T-cell (primary cell): Measurements from ENCODE around the gene CNTN2. TPM values are rescaled to one million over a fixed set of nuclear protein-coding genes. Genes with fewer than 3 reads are reported as not detected.

Experiments used
- ATAC-seq, 4 experiments: fragments of 200-7000 bp in 3 of 4; fragments of 150-1000 bp in 1 of 4; cut with Tn5 transposase; replicated peaks in 1 of 4; 1 replicate in 3 of 4; 2 replicates in 1 of 4; pipeline ENCODE4 v1.10.0; 2021; ENCODE audit warnings: moderate library complexity in 3 of 4, mild to moderate bottlenecking in 2 of 4, moderate number of reproducible peaks in 1 of 4
- CTCF ChIA-PET, 2 donors: fragments of 300-600 bp; sonication (Branson Sonifier 250); formaldehyde crosslinking; loops; one replicate each; lab custom pipeline; 2022; ENCODE audit warnings: antibody characterized with exemption in 2 of 2; lab: Charles Lee
- POLR2A ChIA-PET, 2 donors: fragments of 300-600 bp; sonication (Branson Sonifier 250); formaldehyde crosslinking; loops; one replicate each; lab custom pipeline; 2022; ENCODE audit warnings: antibody characterized with exemption in 2 of 2; lab: Charles Lee
- DNase-seq, 35 experiments: peaks; one replicate each; pipeline versions ENCODE4 v3.0.0 to v3.0.0-alpha.2; 2013 to 2023
- H3K27ac ChIP-seq: one replicate; pipeline ENCODE4 v1.5.1; 2013; ENCODE audit warnings: low read length
- H3K27me3 ChIP-seq, 2 experiments: replicated peaks in 1 of 2; 1 replicate in 1 of 2; 2 replicates in 1 of 2; pipeline versions ENCODE4 v1.6.1 to v1.7.0; 2013; ENCODE audit warnings: low read length in 1 of 2, mixed read lengths in 1 of 2; ENCODE audit not compliant: control insufficient read depth in 2 of 2, insufficient read depth in 2 of 2; ENCODE audit errors: extremely low read depth in 1 of 2
- H3K36me3 ChIP-seq, 2 donors: 1 replicate in 1 of 2; 2 replicates in 1 of 2; pipeline versions ENCODE4 v1.6.1 to v1.7.0; 2013; ENCODE audit warnings: low read length in 1 of 2; ENCODE audit not compliant: control insufficient read depth in 2 of 2, insufficient read depth in 1 of 2; ENCODE audit errors: extremely low read depth in 1 of 2
- H3K4me1 ChIP-seq, 2 experiments: 1 replicate in 1 of 2; 2 replicates in 1 of 2; pipeline versions ENCODE4 v1.6.1 to v1.7.0; 2013; ENCODE audit warnings: low read length in 2 of 2, mixed read lengths in 1 of 2; ENCODE audit not compliant: insufficient read depth in 2 of 2, control insufficient read depth in 1 of 2; ENCODE audit errors: extremely low read depth in 1 of 2
- H3K4me3 ChIP-seq, 2 donors: 1 replicate in 1 of 2; 2 replicates in 1 of 2; pipeline versions ENCODE4 v1.5.1 to v1.7.0; 2013; ENCODE audit warnings: mild to moderate bottlenecking in 2 of 2, low read length in 1 of 2, moderate library complexity in 1 of 2; ENCODE audit not compliant: control insufficient read depth in 1 of 2; ENCODE audit errors: extremely low read depth in 1 of 2
- H3K9me3 ChIP-seq: 2 replicates; pipeline ENCODE4 v1.7.0; 2013
- H3K27ac Mint-ChIP-seq, 2 donors: one replicate each; pipeline ENCODE4 v1.8.0; 2020 to 2021; ENCODE audit warnings: mild to moderate bottlenecking in 2 of 2, mixed read lengths in 2 of 2
- H3K27me3 Mint-ChIP-seq, 2 donors: one replicate each; pipeline ENCODE4 v1.8.0; 2021 to 2022; ENCODE audit warnings: mixed read lengths in 2 of 2
- H3K36me3 Mint-ChIP-seq: one replicate; pipeline ENCODE4 v1.8.0; 2021; ENCODE audit warnings: mixed read lengths
- H3K4me1 Mint-ChIP-seq, 3 donors: one replicate each; pipeline ENCODE4 v1.8.0; 2020 to 2022; ENCODE audit warnings: mixed read lengths in 3 of 3, mild to moderate bottlenecking in 1 of 3
- H3K4me3 Mint-ChIP-seq, 3 donors: one replicate each; pipeline ENCODE4 v1.8.0; 2020 to 2022; ENCODE audit warnings: mild to moderate bottlenecking in 3 of 3, mixed read lengths in 3 of 3, moderate library complexity in 3 of 3
- H3K9me3 Mint-ChIP-seq, 3 donors: one replicate each; pipeline ENCODE4 v1.8.0; 2020 to 2022; ENCODE audit warnings: mixed read lengths in 3 of 3
- WGBS: methylation state at CpG from one replicate; pipeline ENCODE4 v1.1.5; 2013; ENCODE audit warnings: missing lambda C conversion rate; ENCODE audit not compliant: insufficient coverage; 5-methylcytosine and 5-hydroxymethylcytosine counted together
- total RNA-seq, 35 experiments: library from RNA in 6 of 35; stranded (reverse) in 6 of 35; fragments of 120-200 nt in 1 of 35; gene quantifications; one replicate each; pipeline versions ENCODE4 v1.2.1 to v1.2.4 and lab custom pipeline; 2013 to 2026

The CNTN2 gene
- total RNA-seq (not detected), total RNA-seq (lab: John Stamatoyannopoulos, UW) (0 to 0.09 (median 0) reads per million in 29 experiments)
- total RNA-seq (2013): not detected

DNA sequence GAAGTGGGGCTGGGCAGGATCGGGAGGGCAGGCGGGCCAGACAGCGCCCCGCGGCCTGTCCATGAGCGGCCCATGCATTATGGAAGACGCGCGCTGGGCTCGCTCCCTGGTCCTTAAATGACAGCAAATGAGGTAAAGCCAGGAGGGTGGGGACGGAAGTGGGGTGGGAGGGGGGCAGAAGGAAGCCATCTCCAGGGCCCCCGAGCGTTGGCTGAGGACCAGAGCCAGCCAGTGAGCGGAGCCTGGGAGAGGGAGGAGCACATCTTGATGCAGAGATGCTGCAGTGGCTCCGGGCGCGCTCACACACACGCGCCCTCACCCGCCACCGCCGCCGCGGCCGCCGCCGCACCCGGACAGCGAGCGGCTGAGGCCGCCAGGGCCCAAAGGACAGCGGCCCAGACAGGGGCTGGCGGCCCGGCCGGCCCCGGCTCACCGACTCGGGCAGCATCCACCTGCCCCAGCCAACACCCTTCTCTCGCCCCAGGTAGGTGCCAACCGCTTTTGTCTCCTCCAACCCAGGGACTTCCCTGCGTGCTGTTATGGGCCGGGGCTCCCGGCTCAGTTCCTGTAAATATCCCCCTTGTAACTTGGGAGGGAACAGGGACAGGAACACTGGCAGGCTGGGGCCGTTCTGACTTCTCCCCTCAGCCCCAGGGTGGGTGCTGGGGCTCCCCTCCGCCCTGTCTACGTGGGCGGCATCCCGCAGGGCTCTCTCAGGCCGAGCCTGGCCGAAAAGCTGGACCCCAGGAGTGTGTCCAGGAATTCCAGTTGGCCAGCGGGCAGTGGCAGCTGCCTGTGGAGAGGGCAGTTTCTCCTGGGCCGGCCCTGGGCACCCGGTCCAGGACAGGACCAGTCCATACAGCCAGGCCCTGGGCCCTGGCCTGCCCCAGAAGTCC is at the start of gene CNTN2:
TSS of gene CNTN2 (plus strand) at position 302 of the 896 bp plus-strand sequence. CDS start 9,974 bp downstream, outside the sequence.
- H3K27ac ChIP-seq: no peak within 1 kb of the TSS
- CTCF ChIA-PET: no interaction called here
- H3K27me3 Mint-ChIP-seq: peaks cover 36 to 66% of the 10 kb centered on the region in 2 donors

GRCh38 chr1:204994086-204994862 is 48.7 kb upstream of the CNTN2 start:
- Histone ChIP-seq H3K9me3 (no peaks in the 10 kb centered on the region), H3K27ac (no peak overlapping the region), H3K4me3 (no peak overlapping the region), H3K4me1 (peaks cover 0 to 12% of the 10 kb centered on the region in 2 experiments), H3K27me3 (peaks cover 0 to 23% of the 10 kb centered on the region in 2 experiments), H3K36me3 (no peaks in the 10 kb centered on the region)
- no peaks in the 10 kb centered on the region for H3K36me3 Mint-ChIP-seq
- H3K27ac Mint-ChIP-seq: no peak overlapping the region
- no peak for DNase-seq
- peaks cover 11 to 15% (median 13%) of the 10 kb centered on the region in 3 donors for H3K4me1 Mint-ChIP-seq
- no peak overlapping the region for H3K4me3 Mint-ChIP-seq
- ChIA-PET POLR2A (no interaction called here), CTCF (no interaction called here)
- WGBS: 91% methylated on average over 5 of the region's 10 CpGs
- ATAC-seq: no peak
- peaks cover under 1 to 8% of the 10 kb centered on the region in 2 donors for H3K27me3 Mint-ChIP-seq
- H3K9me3 Mint-ChIP-seq: no peaks in the 10 kb centered on the region

More for the DNA sequence above, at the start of gene CNTN2:
- no peaks in the 10 kb centered on the region for H3K36me3 Mint-ChIP-seq
- H3K9me3 ChIP-seq: no peaks in the 10 kb centered on the region
- no peaks in the 10 kb centered on the region for H3K4me1 Mint-ChIP-seq
- H3K36me3 ChIP-seq: no peaks in the 10 kb centered on the region
- H3K4me3 ChIP-seq: no peak within 1 kb of the TSS
- no peaks in the 10 kb centered on the region for H3K9me3 Mint-ChIP-seq
- DNase-seq (no peak), ATAC-seq (no peak)
- no peak within 1 kb of the TSS for H3K4me3 Mint-ChIP-seq
- POLR2A ChIA-PET: no interaction called here
- H3K27me3 ChIP-seq: peaks cover 5 to 68% of the 10 kb centered on the region in 2 experiments
- peaks cover 0 to 2% of the 10 kb centered on the region in 2 experiments for H3K4me1 ChIP-seq
- 18% methylated on average over 36 of the region's 53 CpGs for WGBS
- H3K27ac Mint-ChIP-seq: no peak within 1 kb of the TSS

GRCh38 chr1:204996981-204997380 is 46.0 kb upstream of the CNTN2 start:
- no peak overlapping the region for H3K27ac Mint-ChIP-seq
- H3K9me3 Mint-ChIP-seq: no peaks in the 10 kb centered on the region
- no peak overlapping the region for H3K27ac ChIP-seq
- POLR2A ChIA-PET: no interaction called here
- no peaks in the 10 kb centered on the region for H3K9me3 ChIP-seq
- DNase-seq (no peak), ATAC-seq (no peak)
- H3K4me3 Mint-ChIP-seq: no peak overlapping the region
- CTCF ChIA-PET: no interaction called here
- H3K4me1 ChIP-seq: peaks cover 0 to 9% of the 10 kb centered on the region in 2 experiments
- H3K27me3 Mint-ChIP-seq: peaks cover 0 to 7% of the 10 kb centered on the region in 2 donors
- H3K36me3 Mint-ChIP-seq: no peaks in the 10 kb centered on the region
- 86% methylated on average over 22 of the region's 22 CpGs for WGBS
- no peaks in the 10 kb centered on the region for H3K36me3 ChIP-seq
- H3K4me3 ChIP-seq: no peak overlapping the region
- peaks cover 10 to 14% (median 11%) of the 10 kb centered on the region in 3 donors for H3K4me1 Mint-ChIP-seq
- H3K27me3 ChIP-seq: peaks cover 0 to 29% of the 10 kb centered on the region in 2 experiments

GRCh38 chr1:204997591-204998355 is 45.2 kb upstream of the CNTN2 start:
- Histone ChIP-seq H3K9me3 (no peaks in the 10 kb centered on the region), H3K4me3 (no peak overlapping the region), H3K4me1 (peaks cover 0 to under 1% of the 10 kb centered on the region in 2 experiments), H3K27ac (no peak overlapping the region), H3K36me3 (no peaks in the 10 kb centered on the region), H3K27me3 (peaks cover 0 to 36% of the 10 kb centered on the region in 2 experiments)
- 84% methylated on average over 14 of the region's 16 CpGs for WGBS
- H3K4me3 Mint-ChIP-seq: no peak overlapping the region
- no peaks in the 10 kb centered on the region for H3K36me3 Mint-ChIP-seq
- DNase-seq: no peak
- POLR2A ChIA-PET: no interaction called here
- H3K9me3 Mint-ChIP-seq: no peaks in the 10 kb centered on the region
- no peak for ATAC-seq
- H3K4me1 Mint-ChIP-seq: peaks cover 2 to 6% (median 4%) of the 10 kb centered on the region in 3 donors
- CTCF ChIA-PET: no interaction called here
- H3K27me3 Mint-ChIP-seq: peaks cover 0 to 5% of the 10 kb centered on the region in 2 donors
- H3K27ac Mint-ChIP-seq: no peak overlapping the region

GRCh38 chr1:205001162-205001561 is 41.9 kb upstream of the CNTN2 start:
- Mint-ChIP-seq H3K9me3 (no peaks in the 10 kb centered on the region), H3K27ac (no peak overlapping the region), H3K4me1 (no peaks in the 10 kb centered on the region), H3K36me3 (no peaks in the 10 kb centered on the region), H3K27me3 (peaks cover 5% of the 10 kb centered on the region in 2 donors), H3K4me3 (no peak overlapping the region)
- ATAC-seq (no peak), DNase-seq (no peak)
- Histone ChIP-seq H3K36me3 (no peaks in the 10 kb centered on the region), H3K4me1 (no peaks in the 10 kb centered on the region), H3K9me3 (no peaks in the 10 kb centered on the region), H3K4me3 (no peak overlapping the region), H3K27me3 (peaks cover 0 to 38% of the 10 kb centered on the region in 2 experiments), H3K27ac (no peak overlapping the region)
- CTCF ChIA-PET: no interaction called here
- 91% methylated on average over 10 of the region's 14 CpGs for WGBS
- POLR2A ChIA-PET: no interaction called here

DNA sequence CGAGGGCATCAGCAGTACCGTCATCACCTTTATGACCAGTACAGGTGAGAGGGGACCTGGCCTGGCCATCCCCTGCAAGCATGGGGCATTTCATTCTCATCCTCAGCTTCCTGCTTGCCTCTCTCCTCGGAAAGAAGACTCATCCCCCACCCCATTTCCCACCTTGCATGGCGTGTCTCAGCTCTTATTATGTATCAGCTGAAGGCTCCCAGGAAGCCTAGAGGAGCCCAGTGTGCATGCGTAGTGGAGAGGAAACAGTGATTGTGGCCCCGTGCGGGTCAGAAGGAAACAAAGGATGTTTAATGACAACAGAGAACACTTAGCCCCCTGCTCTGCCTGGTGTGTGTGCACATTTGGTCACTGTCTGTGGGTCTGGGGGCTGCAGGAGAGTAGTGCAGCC is 40.3 kb upstream of the CNTN2 start:
- Mint-ChIP-seq H3K27me3 (peaks cover 2 to 12% of the 10 kb centered on the region in 2 donors), H3K36me3 (no peaks in the 10 kb centered on the region), H3K27ac (no peak overlapping the region), H3K4me1 (no peaks in the 10 kb centered on the region), H3K9me3 (no peaks in the 10 kb centered on the region), H3K4me3 (no peak overlapping the region)
- Histone ChIP-seq H3K27me3 (peaks cover 0 to 35% of the 10 kb centered on the region in 2 experiments), H3K4me3 (no peak overlapping the region), H3K36me3 (no peaks in the 10 kb centered on the region), H3K4me1 (no peaks in the 10 kb centered on the region), H3K27ac (no peak overlapping the region), H3K9me3 (no peaks in the 10 kb centered on the region)
- ChIA-PET POLR2A (no interaction called here), CTCF (no interaction called here)
- ATAC-seq (no peak), DNase-seq (no peak)
- 73% methylated on average over 7 of the region's 7 CpGs for WGBS
